ENCODE data around the gene ABCG1. TPM values are rescaled to one million over a fixed set of nuclear protein-coding genes. Genes with fewer than 3 reads are reported as not detected.

ABCG1 gene
- total and polyA plus RNA-seq, 8 donors, result 3.1 to 65.9 (median 15.6) TPM

GRCh38 chr21:42343963-42344510 is 125.1 kb downstream of the ABCG1 start:
- H3K36me3 ChIP-seq, result no peaks in the 10 kb centered on the region
- H3K27me3 ChIP-seq, result peaks cover 0 to 12% (median 0%) of the 10 kb centered on the region in 3 donors
- TF ChIP-seq, protein P1, sequence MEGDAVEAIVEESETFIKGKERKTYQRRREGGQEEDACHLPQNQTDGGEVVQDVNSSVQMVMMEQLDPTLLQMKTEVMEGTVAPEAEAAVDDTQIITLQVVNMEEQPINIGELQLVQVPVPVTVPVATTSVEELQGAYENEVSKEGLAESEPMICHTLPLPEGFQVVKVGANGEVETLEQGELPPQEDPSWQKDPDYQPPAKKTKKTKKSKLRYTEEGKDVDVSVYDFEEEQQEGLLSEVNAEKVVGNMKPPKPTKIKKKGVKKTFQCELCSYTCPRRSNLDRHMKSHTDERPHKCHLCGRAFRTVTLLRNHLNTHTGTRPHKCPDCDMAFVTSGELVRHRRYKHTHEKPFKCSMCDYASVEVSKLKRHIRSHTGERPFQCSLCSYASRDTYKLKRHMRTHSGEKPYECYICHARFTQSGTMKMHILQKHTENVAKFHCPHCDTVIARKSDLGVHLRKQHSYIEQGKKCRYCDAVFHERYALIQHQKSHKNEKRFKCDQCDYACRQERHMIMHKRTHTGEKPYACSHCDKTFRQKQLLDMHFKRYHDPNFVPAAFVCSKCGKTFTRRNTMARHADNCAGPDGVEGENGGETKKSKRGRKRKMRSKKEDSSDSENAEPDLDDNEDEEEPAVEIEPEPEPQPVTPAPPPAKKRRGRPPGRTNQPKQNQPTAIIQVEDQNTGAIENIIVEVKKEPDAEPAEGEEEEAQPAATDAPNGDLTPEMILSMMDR (IDR thresholded peaks at IDR 0.05), result no peak
- TF ChIP-seq POLR2A (IDR thresholded peaks at IDR 0.05) (no peak), EP300 (IDR thresholded peaks at IDR 0.05) (no peak), POLR2AphosphoS5 (IDR thresholded peaks at IDR 0.05) (no peak)
- no peak overlapping the region for H3K4me3 ChIP-seq
- no peak for DNase-seq
- no peaks in the 10 kb centered on the region for H3K4me1 ChIP-seq
- H3K9me3 ChIP-seq, result no peaks in the 10 kb centered on the region
- H3K27ac ChIP-seq, result no peak overlapping the region
- intact Hi-C loops (cut with DNase I; ENCODE audit: low total_unique reads), result loop anchor here (10.0 kb wide), 1 partner anchor 101 kb away; no protein-coding TSS in a partner anchor
- 78 to 92% (median 91%) methylated on average over 9 to 11 of the region's 11 CpGs for WGBS, 5 donors

- DNase-seq, result no peak
- intact Hi-C loops (cut with DNase I; ENCODE audit: low total_unique reads), result loop anchor here (10.0 kb wide), 1 partner anchor 100 kb away; no protein-coding TSS in a partner anchor
- 63 to 86% (median 77%) methylated on average over 4 of the region's 4 CpGs for WGBS, 5 donors
Measured at GRCh38 chr21:42344631-42345030, 125.7 kb downstream of the ABCG1 start.

DNA sequence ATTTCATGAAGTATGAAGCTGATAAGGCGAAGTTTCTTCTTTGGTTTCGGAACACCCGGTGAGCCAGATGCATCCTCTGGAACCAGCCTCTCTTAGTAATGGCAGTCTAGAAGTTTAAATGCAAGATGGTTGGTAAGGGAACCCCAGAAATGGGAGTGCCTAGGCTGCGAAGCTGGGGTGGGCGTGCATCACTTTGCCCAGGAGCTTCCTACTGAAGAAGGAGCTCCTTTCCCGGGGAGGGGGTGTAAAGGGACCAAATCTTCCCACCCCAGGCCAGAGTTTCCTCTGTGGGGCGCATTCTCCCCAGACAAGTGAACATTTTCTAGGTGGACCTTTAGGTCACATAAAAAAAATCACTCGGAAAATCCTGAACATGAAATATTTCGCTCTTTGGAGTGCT is 127.5 kb downstream of the ABCG1 start:
- intact Hi-C loops (cut with DNase I; ENCODE audit: low total_unique reads), result loop anchor here (10.0 kb wide), 1 partner anchor 98 kb away; no protein-coding TSS in a partner anchor
- Histone ChIP-seq H3K36me3 (no peaks in the 10 kb centered on the region), H3K27me3 (peaks cover 0 to 18% (median 0%) of the 10 kb centered on the region in 3 donors), H3K4me3 (peak overlapping the region in 1 of 4 donors; percentile 18), H3K4me1 (peaks cover 0 to 11% (median 0%) of the 10 kb centered on the region in 4 donors), H3K27ac (no peak overlapping the region), H3K9me3 (no peaks in the 10 kb centered on the region)
- no peak for DNase-seq
- 90 to 95% (median 94%) methylated on average over 9 of the region's 9 CpGs for WGBS, 5 donors
- no peak for TF ChIP-seq EP300 (IDR thresholded peaks at IDR 0.05)
- TF ChIP-seq, protein P1 (IDR thresholded peaks at IDR 0.05), result no peak
- no peak for TF ChIP-seq POLR2A (IDR thresholded peaks at IDR 0.05)
- no peak for TF ChIP-seq POLR2AphosphoS5 (IDR thresholded peaks at IDR 0.05)

More at GRCh38 chr21:42344631-42345030, 125.7 kb downstream of the ABCG1 start:
- Histone ChIP-seq H3K27ac (no peak overlapping the region), H3K27me3 (peaks cover 0 to 18% (median 0%) of the 10 kb centered on the region in 3 donors), H3K9me3 (no peaks in the 10 kb centered on the region), H3K36me3 (no peaks in the 10 kb centered on the region), H3K4me1 (no peaks in the 10 kb centered on the region), H3K4me3 (no peak overlapping the region)
- TF ChIP-seq, protein P1 (IDR thresholded peaks at IDR 0.05), result no peak
- TF ChIP-seq EP300 (IDR thresholded peaks at IDR 0.05) (no peak), POLR2AphosphoS5 (IDR thresholded peaks at IDR 0.05) (no peak)

Small RNAs within 50 kb of the gene (small RNA-seq; reads per million reads assigned to genes)
- 0 to 0.10 (median 0) reads per million in 4 donors for gene RNA5SP492

Other genes starting within 250 kb of the ABCG1 start
- 10 to 100 TPM in 2 of 5 donors, 1 to 10 TPM in 3; 4.3 to 18.7 (median 6.7) TPM for gene ZBTB21, start 208.8 kb upstream of the ABCG1 start, total RNA-seq
- gene ZBTB21, start 208.8 kb upstream of the ABCG1 start, polyA plus RNA-seq, result 1 to 10 TPM; 1.9 to 4.7 (median 2.4) TPM
- gene UMODL1, start 147.8 kb upstream of the ABCG1 start, total RNA-seq, result under 1 TPM in 1 of 5 donors, not detected in 4; under 0.01 TPM
- gene UMODL1, start 147.8 kb upstream of the ABCG1 start, polyA plus RNA-seq, result not detected
- 100 to 1,000 TPM in 2 of 5 donors, 10 to 100 TPM in 2, 1 to 10 TPM in 1; 2.0 to 488 (median 49.6) TPM for gene TFF3, start 96.3 kb downstream of the ABCG1 start, total RNA-seq
- gene TFF3, start 96.3 kb downstream of the ABCG1 start, polyA plus RNA-seq, result 10 to 100 TPM in 2 of 3 donors, 1 to 10 TPM in 1; 7.1 to 27.8 (median 26.8) TPM
- gene TFF2, start 131.9 kb downstream of the ABCG1 start, total RNA-seq, result 1,000 to 10,000 TPM in 3 of 5 donors, 100 to 1,000 TPM in 1, 1 to 10 TPM in 1; 2.3 to 2,979 (median 1,039) TPM
- 1,000 to 10,000 TPM in 2 of 3 donors, 100 to 1,000 TPM in 1; 154 to 2,390 (median 1,084) TPM for gene TFF2, start 131.9 kb downstream of the ABCG1 start, polyA plus RNA-seq
- gene TFF1, start 147.4 kb downstream of the ABCG1 start, total RNA-seq, result 1,000 to 10,000 TPM in 1 of 5 donors, 100 to 1,000 TPM in 1, 10 to 100 TPM in 2, not detected in 1; 62.4 to 1,697 (median 407) TPM
- gene TFF1, start 147.4 kb downstream of the ABCG1 start, polyA plus RNA-seq, result over 10,000 TPM in 1 of 3 donors, 1,000 to 10,000 TPM in 1, 100 to 1,000 TPM in 1; 385 to 10,944 (median 1,930) TPM
- gene TMPRSS3, start 176.9 kb downstream of the ABCG1 start, total RNA-seq, result 10 to 100 TPM in 2 of 5 donors, 1 to 10 TPM in 1, under 1 TPM in 1, not detected in 1; 0.45 to 37.9 (median 9.7) TPM
- gene TMPRSS3, start 176.9 kb downstream of the ABCG1 start, polyA plus RNA-seq, result 1 to 10 TPM; 1.8 to 3.9 (median 3.7) TPM
- gene UBASH3A, start 184.8 kb downstream of the ABCG1 start, total RNA-seq, result 1 to 10 TPM in 2 of 5 donors, under 1 TPM in 2, not detected in 1; 0.29 to 4.6 (median 1.2) TPM
- gene UBASH3A, start 184.8 kb downstream of the ABCG1 start, polyA plus RNA-seq, result under 1 TPM; 0.18 to 0.31 (median 0.25) TPM

Data from stomach (tissue), 9 donors.